ENCODE measurements around the gene RNF34. TPM values are rescaled to one million over a fixed set of nuclear protein-coding genes. Genes with fewer than 3 reads are reported as not detected.

Gene RNF34
- total and polyA plus RNA-seq, 2 of the 8 experiments (the other 6 are each of a cell fraction or from before 2014, with no cell fraction given) = 37.9 to 57.6 TPM

- CTCF ChIA-PET (ENCODE audit: partially characterized antibody) = interaction anchor here (1.4 kb wide), 1 partner anchor 23 kb away, joined by 7 read pairs; no protein-coding TSS in a partner anchor
- Histone ChIP-seq H3K4ac (replicated peaks; ENCODE audit: insufficient read length, low read depth, low read length) (no peak overlapping the region), H3K4me1 (replicated peaks in 1 of 4; ENCODE audit: control insufficient read depth in 3 of 4, insufficient read depth in 4 of 4, low read length in 3 of 4) (no peaks in the 10 kb centered on the region), H3K4me3 (ENCODE audit: extremely low read depth in 1 of 4, insufficient read depth in 2 of 4, low read depth in 3 of 4, low read length in 4 of 4) (no peak overlapping the region), H3K18ac (ENCODE audit: extremely low read depth, low read length) (no peak overlapping the region), H2BK12ac (ENCODE audit: low read depth, low read length) (no peak overlapping the region), H3K79me1 (ENCODE audit: low read depth, low read length) (peaks cover 2% of the 10 kb centered on the region; the same call in 1 of the 2 replicates), H3K23ac (ENCODE audit: insufficient read length) (no peak overlapping the region), H3K27me3 (replicated peaks in 1 of 4; ENCODE audit: control insufficient read depth in 3 of 4, extremely low read depth in 1 of 4, insufficient read depth in 3 of 4, low read length in 3 of 4) (no peaks in the 10 kb centered on the region), H3K36me3 (ENCODE audit: control insufficient read depth in 2 of 4, insufficient read depth in 4 of 4, low read length in 3 of 4) (peaks cover 16 to 83% (median 55%) of the 10 kb centered on the region in 4 experiments), H2AFZ (ENCODE audit: low read length) (no peak overlapping the region), H3K9ac (replicated peaks in 1 of 4; ENCODE audit: extremely low read depth in 1 of 4, low read depth in 3 of 4, low read length in 3 of 4) (no peak overlapping the region), H4K91ac (replicated peaks; ENCODE audit: insufficient read length, low read length) (no peak overlapping the region), H2BK120ac (replicated peaks; ENCODE audit: low read depth, low read length) (no peak overlapping the region), H3K79me2 (ENCODE audit: control insufficient read depth in 1 of 2, insufficient read depth in 2 of 2, low read length in 2 of 2) (no peaks in the 10 kb centered on the region), H4K5ac (ENCODE audit: insufficient read length, low read depth, low read length) (no peak overlapping the region), H2BK20ac (ENCODE audit: low read length) (no peak overlapping the region), H3K9me3 (ENCODE audit: insufficient read depth in 2 of 2, low read depth in 1 of 2, low read length in 1 of 2) (no peaks in the 10 kb centered on the region), H3K4me2 (ENCODE audit: insufficient read depth in 1 of 2, low read depth in 2 of 2, low read length in 2 of 2) (no peak overlapping the region), H3K27ac (ENCODE audit: low read depth, low read length) (0 out of 2 replicates have a peak overlapping the region, but pooled peaks have one; percentile 3), H3K14ac (ENCODE audit: insufficient read length) (no peak overlapping the region), H3K23me2 (ENCODE audit: low read depth, low read length) (no peaks in the 10 kb centered on the region), H4K8ac (ENCODE audit: extremely low read depth, insufficient read depth, low read length) (no peak overlapping the region), H2BK5ac (ENCODE audit: low read depth, low read length) (no peak overlapping the region), H2BK15ac (ENCODE audit: low read length) (no peak overlapping the region), H4K20me1 (replicated peaks in 1 of 2; ENCODE audit: control insufficient read depth in 1 of 2, insufficient read depth in 2 of 2, low read length in 2 of 2) (peaks cover 0 to 14% of the 10 kb centered on the region in 2 experiments), H2AK5ac (ENCODE audit: low read depth, low read length) (no peak overlapping the region), H3K56ac (replicated peaks; ENCODE audit: insufficient read length, low read depth, low read length) (no peak overlapping the region)
- FAIRE-seq = no peak
- no peak for DNase-seq (ENCODE audit: low read depth in 1 of 2, low spot score in 2 of 2)
- 87% methylated on average over 6 of the region's 6 CpGs; no CpG with 5 or more reads in 1 of the 2 experiments for WGBS, 2 experiments (ENCODE audit: extremely low coverage in 1 of 2, insufficient coverage in 1 of 2, insufficient read length in 1 of 2, insufficient replicate concordance in 2 of 2, low coverage in 1 of 2, low lambda C conversion rate in 2 of 2, missing lambda C conversion rate in 1 of 2)
- POLR2A ChIA-PET (ENCODE audit: partially characterized antibody) = interaction anchor here (2.0 kb wide), 1 partner anchor 9 kb away, joined by 5 read pairs; no protein-coding TSS in a partner anchor
- TF ChIP-seq GABPA (IDR thresholded peaks at IDR 0.05; ENCODE audit: borderline replicate concordance, insufficient read depth, low read length) (no peak), YY1 (IDR thresholded peaks at IDR 0.05; ENCODE audit: low read depth, low read length) (no peak), EZH2 (IDR thresholded peaks at IDR 0.05; ENCODE audit: low read depth, low read length, severe bottlenecking) (no peak), EP300 (IDR thresholded peaks at IDR 0.05; ENCODE audit: borderline replicate concordance in 1 of 2, low read depth in 2 of 2, low read length in 2 of 2) (no peak), GTF2F1 (IDR thresholded peaks at IDR 0.05; ENCODE audit: borderline replicate concordance, low read depth, low read length) (no peak), TBP (IDR thresholded peaks at IDR 0.05; ENCODE audit: low read depth, low read length) (no peak), RFX5 (IDR thresholded peaks at IDR 0.05; ENCODE audit: borderline replicate concordance, low read depth, low read length) (no peak), BACH1 (IDR thresholded peaks at IDR 0.05; ENCODE audit: low read length) (no peak), KDM5A (IDR thresholded peaks at IDR 0.05; ENCODE audit: low read length) (no peak), FOSL1 (IDR thresholded peaks at IDR 0.05; ENCODE audit: insufficient read depth, low read depth, low read length) (no peak)
- TF ChIP-seq, protein P1, sequence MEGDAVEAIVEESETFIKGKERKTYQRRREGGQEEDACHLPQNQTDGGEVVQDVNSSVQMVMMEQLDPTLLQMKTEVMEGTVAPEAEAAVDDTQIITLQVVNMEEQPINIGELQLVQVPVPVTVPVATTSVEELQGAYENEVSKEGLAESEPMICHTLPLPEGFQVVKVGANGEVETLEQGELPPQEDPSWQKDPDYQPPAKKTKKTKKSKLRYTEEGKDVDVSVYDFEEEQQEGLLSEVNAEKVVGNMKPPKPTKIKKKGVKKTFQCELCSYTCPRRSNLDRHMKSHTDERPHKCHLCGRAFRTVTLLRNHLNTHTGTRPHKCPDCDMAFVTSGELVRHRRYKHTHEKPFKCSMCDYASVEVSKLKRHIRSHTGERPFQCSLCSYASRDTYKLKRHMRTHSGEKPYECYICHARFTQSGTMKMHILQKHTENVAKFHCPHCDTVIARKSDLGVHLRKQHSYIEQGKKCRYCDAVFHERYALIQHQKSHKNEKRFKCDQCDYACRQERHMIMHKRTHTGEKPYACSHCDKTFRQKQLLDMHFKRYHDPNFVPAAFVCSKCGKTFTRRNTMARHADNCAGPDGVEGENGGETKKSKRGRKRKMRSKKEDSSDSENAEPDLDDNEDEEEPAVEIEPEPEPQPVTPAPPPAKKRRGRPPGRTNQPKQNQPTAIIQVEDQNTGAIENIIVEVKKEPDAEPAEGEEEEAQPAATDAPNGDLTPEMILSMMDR (IDR thresholded peaks at IDR 0.05; ENCODE audit: control extremely low read depth in 1 of 3, insufficient read depth in 1 of 3, low read depth in 1 of 3, low read length in 3 of 3) = no peak
Observed at GRCh38 chr12:121420109-121420508, 20.2 kb downstream of the RNF34 start.
